RWPE2 (cell line): Measurements from ENCODE around the gene VASH1.

Experiments used
- ATAC-seq: fragments of 200-7000 bp; cut with Tn5 transposase; 3 replicates; pipeline ENCODE4 v1.9.1; 2021; ENCODE audit warnings: low read depth
- DNase-seq: peaks from one replicate; pipeline ENCODE4 v3.0.0-alpha.2; 2020; ENCODE audit warnings: low spot score
- H3K27ac ChIP-seq: fragments of 450-650 bp; 2 replicates; pipeline ENCODE4 v1.5.1; 2017; ENCODE audit warnings: mild to moderate bottlenecking; ENCODE audit not compliant: poor library complexity, severe bottlenecking
- H3K27me3 ChIP-seq: fragments of 250-450 bp; sonication (Bioruptor Pico); 2 replicates; pipeline ENCODE4 v1.5.1; 2021; ENCODE audit warnings: mild to moderate bottlenecking, moderate library complexity; ENCODE audit not compliant: insufficient read depth, poor library complexity, severe bottlenecking
- H3K36me3 ChIP-seq: fragments of 250-450 bp; sonication (Bioruptor Pico); 2 replicates; pipeline ENCODE4 v1.5.1; 2020; ENCODE audit warnings: low read depth, mild to moderate bottlenecking, moderate library complexity
- H3K4me1 ChIP-seq: fragments of 250-450 bp; sonication (Bioruptor Pico); 2 replicates; pipeline ENCODE4 v1.5.1; 2021; ENCODE audit warnings: mild to moderate bottlenecking, moderate library complexity; ENCODE audit not compliant: insufficient read depth, poor library complexity, severe bottlenecking
- H3K4me3 ChIP-seq: fragments of 250-450 bp; sonication (Bioruptor Pico); 2 replicates; pipeline ENCODE4 v1.5.1; 2021; ENCODE audit warnings: mild to moderate bottlenecking, moderate library complexity; ENCODE audit not compliant: severe bottlenecking
- H3K9me3 ChIP-seq: fragments of 250-450 bp; sonication (Bioruptor Pico); 2 replicates; pipeline ENCODE4 v1.5.1; 2021; ENCODE audit warnings: mild to moderate bottlenecking, moderate library complexity; ENCODE audit not compliant: severe bottlenecking
- TF ChIP-seq, protein P1 (sequence below): fragments of 450-650 bp; IDR thresholded peaks from one replicate; pipeline ENCODE4 v1.5.1; 2017; ENCODE audit warnings: mild to moderate bottlenecking, moderate library complexity; ENCODE audit not compliant: poor library complexity, severe bottlenecking

The VASH1 gene

DNA sequence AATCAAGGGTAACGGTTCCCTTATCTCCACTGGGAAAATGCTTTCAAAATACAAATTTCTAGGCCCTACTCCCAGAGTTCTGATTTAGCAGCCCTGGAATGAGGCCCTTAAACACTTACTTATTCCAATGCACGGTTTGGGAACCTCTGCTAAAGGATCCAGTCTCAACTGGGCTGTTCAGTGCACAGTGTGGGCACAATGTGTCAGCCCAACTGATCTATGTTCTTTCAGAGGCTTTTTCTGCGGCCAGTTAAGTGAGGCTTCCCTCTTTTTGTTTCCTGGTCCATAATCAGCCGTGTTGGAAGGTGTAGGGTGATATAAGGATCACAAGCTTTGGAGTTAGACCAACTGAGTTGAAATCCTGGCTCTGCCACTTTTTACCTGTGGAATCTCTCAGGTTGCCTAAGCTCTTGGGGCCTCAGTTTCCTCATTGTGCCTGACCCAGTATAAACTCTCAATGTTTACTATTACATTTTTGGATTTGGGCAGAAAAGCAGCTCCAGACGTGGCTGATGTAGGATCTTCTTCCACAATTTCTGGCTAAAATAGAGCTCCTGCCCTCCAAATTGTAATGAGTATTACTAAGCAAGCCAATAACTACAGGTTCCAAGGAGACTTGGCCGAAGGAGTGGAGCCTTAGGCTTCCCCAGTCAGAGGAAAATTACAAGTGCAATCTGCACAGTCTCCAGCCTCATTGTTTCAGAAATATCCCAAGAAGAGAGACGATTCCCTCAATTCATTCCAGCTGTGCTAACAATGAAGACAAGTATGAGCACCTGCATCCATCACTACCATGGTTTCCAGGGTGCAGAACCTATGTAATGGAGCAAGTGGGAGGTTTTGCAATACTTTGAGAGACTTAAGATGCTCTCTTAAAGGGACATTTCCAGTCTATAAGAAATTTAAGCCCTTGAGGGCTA, 53.7 kb downstream of the VASH1 start:
- DNase-seq (no peak), ATAC-seq (no peak)
- Histone ChIP-seq H3K27ac (no peak overlapping the region), H3K4me3 (no peak overlapping the region), H3K27me3 (peaks cover 4% of the 10 kb centered on the region), H3K4me1 (peaks cover 12% of the 10 kb centered on the region), H3K36me3 (no peaks in the 10 kb centered on the region), H3K9me3 (no peaks in the 10 kb centered on the region)
- TF ChIP-seq, protein P1, sequence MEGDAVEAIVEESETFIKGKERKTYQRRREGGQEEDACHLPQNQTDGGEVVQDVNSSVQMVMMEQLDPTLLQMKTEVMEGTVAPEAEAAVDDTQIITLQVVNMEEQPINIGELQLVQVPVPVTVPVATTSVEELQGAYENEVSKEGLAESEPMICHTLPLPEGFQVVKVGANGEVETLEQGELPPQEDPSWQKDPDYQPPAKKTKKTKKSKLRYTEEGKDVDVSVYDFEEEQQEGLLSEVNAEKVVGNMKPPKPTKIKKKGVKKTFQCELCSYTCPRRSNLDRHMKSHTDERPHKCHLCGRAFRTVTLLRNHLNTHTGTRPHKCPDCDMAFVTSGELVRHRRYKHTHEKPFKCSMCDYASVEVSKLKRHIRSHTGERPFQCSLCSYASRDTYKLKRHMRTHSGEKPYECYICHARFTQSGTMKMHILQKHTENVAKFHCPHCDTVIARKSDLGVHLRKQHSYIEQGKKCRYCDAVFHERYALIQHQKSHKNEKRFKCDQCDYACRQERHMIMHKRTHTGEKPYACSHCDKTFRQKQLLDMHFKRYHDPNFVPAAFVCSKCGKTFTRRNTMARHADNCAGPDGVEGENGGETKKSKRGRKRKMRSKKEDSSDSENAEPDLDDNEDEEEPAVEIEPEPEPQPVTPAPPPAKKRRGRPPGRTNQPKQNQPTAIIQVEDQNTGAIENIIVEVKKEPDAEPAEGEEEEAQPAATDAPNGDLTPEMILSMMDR = no peak

DNA sequence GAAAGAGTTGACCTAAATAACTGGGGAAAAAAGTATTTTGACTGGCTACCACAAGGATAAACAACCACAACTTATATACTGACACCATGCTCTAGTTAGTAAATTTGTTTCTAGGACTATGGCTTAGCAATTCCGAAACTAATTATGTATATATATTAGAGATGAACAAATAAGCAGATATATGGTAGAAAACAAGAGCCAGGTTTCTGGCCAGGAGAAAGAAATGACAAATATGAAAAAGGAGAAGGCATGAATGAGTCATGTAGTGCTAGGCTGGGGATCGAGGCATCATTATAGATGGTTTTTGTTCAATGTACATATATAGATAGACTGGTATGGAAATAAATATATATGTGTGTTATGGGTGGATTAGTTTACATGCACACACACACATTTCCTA, 59.4 kb downstream of the VASH1 start:
- H3K4me3 ChIP-seq = no peak overlapping the region
- TF ChIP-seq, protein P1 = no peak
- DNase-seq (no peak), ATAC-seq (no peak)
- H3K36me3 ChIP-seq = no peaks in the 10 kb centered on the region
- H3K27ac ChIP-seq = no peak overlapping the region
- no peaks in the 10 kb centered on the region for H3K9me3 ChIP-seq
- H3K27me3 ChIP-seq = peaks cover 12% of the 10 kb centered on the region
- no peaks in the 10 kb centered on the region for H3K4me1 ChIP-seq

DNA sequence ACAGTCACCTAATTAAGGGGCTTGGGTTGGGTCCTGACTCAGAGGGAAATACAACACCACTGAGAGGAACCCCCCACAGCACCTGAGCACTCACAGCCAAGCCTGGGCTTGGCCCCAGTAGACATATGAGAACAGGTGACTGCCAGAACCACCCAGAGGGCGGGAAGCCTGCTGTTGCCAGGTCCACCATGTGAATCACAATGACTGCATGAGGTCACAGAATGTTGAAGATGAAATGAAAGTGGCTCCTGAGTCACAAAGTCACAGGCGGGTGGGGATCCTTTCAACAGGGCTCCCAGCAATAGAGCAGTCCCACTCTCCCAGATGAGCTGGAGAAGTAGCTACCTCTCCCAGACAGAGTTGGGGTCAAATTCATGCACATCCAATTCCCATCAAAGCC, 64.9 kb downstream of the VASH1 start, which contains the start of gene LRRC74A:
TSS of gene LRRC74A (plus strand) at position 287 of the 400 bp plus-strand sequence. CDS start 290 bp downstream, outside the sequence.
- Histone ChIP-seq H3K36me3 (no peaks in the 10 kb centered on the region), H3K9me3 (no peaks in the 10 kb centered on the region), H3K4me1 (no peaks in the 10 kb centered on the region), H3K27me3 (no peaks in the 10 kb centered on the region), H3K4me3 (no peak within 1 kb of the TSS), H3K27ac (no peak within 1 kb of the TSS)
- DNase-seq (no peak), ATAC-seq (no peak)
- TF ChIP-seq, protein P1 = no peak

DNA sequence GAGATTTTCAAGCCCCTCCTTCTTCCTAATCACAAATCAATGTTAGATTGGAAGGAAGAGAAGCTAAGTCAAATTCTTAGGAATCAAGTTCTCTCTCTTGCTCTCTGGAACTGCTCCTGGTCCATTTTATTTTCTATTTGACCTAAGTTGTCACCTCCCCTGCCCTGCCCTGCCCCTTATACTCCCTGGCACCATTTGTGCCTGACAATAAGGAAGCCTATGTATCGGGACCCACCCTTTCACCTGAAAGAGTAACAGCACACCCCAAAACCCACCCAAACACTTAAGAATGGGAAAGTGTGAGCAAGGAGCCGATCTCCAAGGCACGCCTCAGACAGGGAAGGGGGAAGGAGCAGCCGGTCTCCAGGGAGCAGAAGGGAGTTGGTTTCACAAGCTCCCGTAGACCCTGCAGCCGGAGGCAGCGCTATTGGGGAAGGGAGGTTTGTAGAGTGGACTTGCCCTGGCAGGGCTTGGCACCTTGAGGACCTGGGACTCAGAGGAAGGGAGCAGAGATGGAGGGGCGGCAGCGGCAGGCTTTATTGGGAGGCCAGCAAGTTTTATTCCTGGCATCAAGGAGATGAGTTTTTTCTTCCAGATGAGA, 66.5 kb downstream of the VASH1 start:
- no peak overlapping the region for H3K27ac ChIP-seq
- TF ChIP-seq, protein P1 = no peak
- no peak for DNase-seq
- H3K36me3 ChIP-seq = no peaks in the 10 kb centered on the region
- no peaks in the 10 kb centered on the region for H3K9me3 ChIP-seq
- no peaks in the 10 kb centered on the region for H3K27me3 ChIP-seq
- H3K4me1 ChIP-seq = no peaks in the 10 kb centered on the region
- ATAC-seq = peak; percentile 43; the same call in 2 of the 3 replicates
- no peak overlapping the region for H3K4me3 ChIP-seq
